Measurements from ENCODE around the gene CFAP74. TPM values are rescaled to one million over a fixed set of nuclear protein-coding genes. Genes with fewer than 3 reads are reported as not detected.

The CFAP74 gene
- total RNA-seq, 8 experiments from 2014 or later, result 0.22 to 3.7 (median 0.46) TPM; not detected in 1

DNA sequence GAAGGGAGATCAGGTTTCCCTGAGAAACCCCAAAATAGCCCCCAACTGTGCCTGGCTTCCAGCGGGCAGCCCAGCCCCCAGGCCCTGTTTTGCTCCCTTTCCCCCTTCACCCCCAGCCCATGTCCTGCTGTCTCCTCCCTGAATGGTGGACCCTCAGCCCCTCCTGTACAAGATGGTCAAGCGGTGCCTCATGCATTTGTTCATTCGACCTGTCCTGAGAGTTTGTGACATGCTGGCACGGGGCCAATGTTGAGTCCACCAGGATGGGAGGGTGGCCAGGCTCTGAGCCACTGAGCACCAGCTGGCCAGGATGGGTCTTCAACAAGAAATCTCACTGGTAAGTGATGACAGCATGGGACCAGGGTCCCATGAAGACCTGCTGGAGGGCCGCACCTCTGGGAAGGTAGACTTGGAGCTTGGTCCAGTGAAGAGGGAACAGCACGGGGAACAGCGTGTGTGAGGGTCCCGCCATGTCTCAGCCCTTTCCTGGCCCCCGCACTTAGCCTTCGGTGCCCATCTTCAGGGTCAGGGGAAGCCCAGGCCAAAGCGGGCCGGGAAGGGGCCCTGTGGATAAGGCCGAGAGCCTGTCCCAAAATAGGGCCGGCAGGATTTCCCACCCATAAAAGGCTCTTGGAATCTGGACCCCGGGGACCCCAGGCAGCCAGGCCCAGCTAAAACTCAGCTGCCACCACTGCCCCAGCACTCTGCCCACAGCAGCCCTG is 88.5 kb downstream of the CFAP74 start, which contains the start of gene CALML6:
TSS of gene CALML6 (plus strand) at position 290 of the 722 bp plus-strand sequence. CDS start at position 311, 21 bp downstream.
- H3K4me3 ChIP-seq, result no peak within 1 kb of the TSS
- in situ Hi-C loops (cut with MboI; ENCODE audit: low pct_unique_long_range_greater_than_20kb in 2 of 9, low sequenced_read_pairs in 9 of 9, unreplicated experiment in 9 of 9), result loop anchor here in 1 of 9 experiments (25.0 kb wide), 1 partner anchor 153 kb away; no protein-coding TSS in a partner anchor
- peak within 1 kb of the TSS in 1 of 2 donors; percentile 13 for H3K27ac ChIP-seq
- peaks cover 9 to 27% of the 10 kb centered on the region in 2 donors for H3K4me1 ChIP-seq (replicated peaks in 1 of 2)
- 81 to 93% (median 90%) methylated on average over 2 to 10 of the region's 15 CpGs; no CpG with 5 or more reads in 5 of the 10 experiments for WGBS, 10 experiments
- ATAC-seq (replicated peaks in 6 of 8), result no peak

DNA sequence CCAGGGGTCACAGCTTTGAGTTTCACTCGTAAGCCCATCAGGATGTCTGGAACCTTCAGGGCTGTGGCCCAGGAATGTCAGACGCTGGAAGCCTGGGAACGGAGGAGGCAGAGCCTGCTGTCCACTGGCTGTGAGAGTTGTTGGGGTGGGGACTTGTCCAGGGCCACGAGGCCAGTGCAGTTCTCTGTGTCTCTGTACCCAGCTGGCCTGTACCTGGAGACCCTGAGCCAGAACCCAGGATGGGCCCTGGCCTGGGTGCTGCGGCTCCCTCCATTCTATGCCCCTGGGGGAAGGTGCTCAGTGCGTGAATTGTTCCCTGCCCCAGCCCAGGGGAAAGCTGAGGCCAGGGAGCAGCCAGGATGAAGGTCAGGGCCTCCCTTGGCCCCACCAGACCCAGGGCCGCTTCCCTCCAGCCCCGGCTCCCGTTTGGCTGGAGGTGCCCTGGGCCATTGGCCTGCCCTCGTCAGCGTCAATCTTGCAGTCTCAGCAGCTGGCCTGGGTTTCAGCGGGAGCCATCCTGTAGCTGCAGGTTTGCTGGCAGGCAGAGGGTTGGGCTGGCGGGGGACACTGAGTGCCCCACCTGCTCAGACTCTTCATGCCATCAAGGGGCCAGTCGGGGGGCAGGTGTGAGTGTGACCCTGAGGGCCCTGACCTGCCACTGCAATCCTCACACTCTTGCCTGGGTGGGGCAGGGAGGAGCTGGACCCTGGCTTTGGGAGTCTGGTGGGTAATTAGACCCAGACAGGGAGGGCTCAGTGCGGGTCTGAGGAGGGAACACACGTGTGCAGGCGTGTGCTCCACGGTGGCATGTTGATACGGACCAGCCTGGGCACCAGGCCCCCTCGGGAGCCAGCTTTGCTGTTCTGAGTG is 89.2 kb downstream of the CFAP74 start:
- H3K27ac ChIP-seq, result peak overlapping the region in 1 of 2 donors; percentile 13
- peaks cover 9 to 26% of the 10 kb centered on the region in 2 donors for H3K4me1 ChIP-seq (replicated peaks in 1 of 2)
- no peak for ATAC-seq (replicated peaks in 6 of 8)
- in situ Hi-C loops (cut with MboI; ENCODE audit: low pct_unique_long_range_greater_than_20kb in 2 of 9, low sequenced_read_pairs in 9 of 9, unreplicated experiment in 9 of 9), result loop anchor here in 1 of 9 experiments (25.0 kb wide), 1 partner anchor 152 kb away; no protein-coding TSS in a partner anchor
- H3K4me3 ChIP-seq, result no peak overlapping the region
- 42 to 92% (median 55%) methylated on average over 2 to 5 of the region's 20 CpGs; no CpG with 5 or more reads in 4 of the 10 experiments for WGBS, 10 experiments

DNA sequence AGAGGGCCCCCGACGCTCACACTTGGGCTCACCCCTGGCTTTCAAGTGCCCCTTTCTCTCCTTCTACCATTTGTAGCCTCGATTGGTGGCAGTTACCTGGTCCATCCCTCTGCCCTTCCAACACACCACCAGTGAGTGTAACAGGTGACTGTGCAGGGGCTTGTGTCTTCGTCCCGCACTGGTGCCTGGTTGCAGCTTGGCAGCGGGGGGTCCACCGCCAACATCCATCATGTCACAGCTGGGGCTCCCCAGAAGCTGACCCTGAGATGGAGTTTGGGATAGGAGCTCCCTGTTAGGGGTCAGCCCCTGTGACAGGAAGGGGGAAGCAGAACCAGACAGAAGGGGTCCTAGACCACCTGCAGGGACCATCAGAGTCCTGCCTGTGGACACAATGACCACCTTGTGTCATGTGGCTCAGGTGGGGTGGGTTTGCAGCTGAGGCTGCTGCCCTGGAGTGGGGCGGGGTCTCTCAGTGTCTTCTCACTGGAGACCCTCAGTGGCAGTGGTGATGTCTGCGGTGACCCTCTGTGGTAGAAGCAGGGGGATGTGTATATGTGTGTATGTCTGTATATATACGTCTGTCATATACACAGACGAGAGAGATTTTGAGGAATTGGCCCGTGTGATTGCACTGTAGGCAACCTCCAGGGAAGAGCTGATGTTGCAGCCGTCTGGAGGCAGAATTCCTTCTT is 92.1 kb downstream of the CFAP74 start:
- ATAC-seq (replicated peaks in 6 of 8), result no peak
- Histone ChIP-seq H3K4me1 (replicated peaks in 1 of 2) (peaks cover 22 to 36% of the 10 kb centered on the region in 2 donors), H3K4me3 (no peak overlapping the region), H3K27ac (no peak overlapping the region)
- in situ Hi-C loops (cut with MboI; ENCODE audit: low pct_unique_long_range_greater_than_20kb in 2 of 9, low sequenced_read_pairs in 9 of 9, unreplicated experiment in 9 of 9), result loop anchor here in 1 of 9 experiments (25.0 kb wide), 1 partner anchor 149 kb away; no protein-coding TSS in a partner anchor
- WGBS, 10 experiments, result 50 to 100% (median 83%) methylated on average over 1 to 9 of the region's 13 CpGs; no CpG with 5 or more reads in 1 of the 10 experiments

DNA sequence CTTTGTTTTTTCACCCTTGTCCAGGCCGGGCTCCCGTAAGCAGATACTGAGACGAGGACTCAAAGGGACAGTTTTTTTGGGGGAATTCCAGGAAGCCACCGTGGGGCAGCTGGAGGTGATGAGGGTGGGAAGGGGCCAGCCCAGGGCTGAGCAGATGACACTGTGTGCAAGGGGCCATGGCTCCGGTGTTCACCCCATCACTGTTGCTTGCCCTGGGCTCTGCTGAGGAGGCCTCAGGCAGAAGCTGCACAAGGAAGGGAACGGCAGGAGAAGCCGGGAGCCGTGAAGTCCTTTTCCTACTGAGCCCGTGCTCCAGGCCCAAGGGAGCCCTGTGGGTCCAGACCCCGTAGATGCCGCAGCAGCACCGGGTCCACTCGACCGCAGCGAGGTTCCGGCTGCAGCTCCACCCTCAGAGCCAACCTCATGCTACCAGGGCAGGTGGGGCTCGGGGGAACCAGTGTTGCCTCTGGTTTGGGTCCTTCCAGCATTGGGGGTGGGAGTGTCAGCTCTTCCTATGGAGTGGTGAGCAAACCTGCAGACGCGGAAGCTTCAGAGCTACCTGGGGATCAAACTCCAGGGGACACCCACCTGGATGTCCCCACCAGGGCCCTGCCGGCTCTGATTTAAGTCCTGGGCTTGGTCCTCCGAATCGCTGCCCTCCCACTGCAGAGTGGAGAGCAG is 92.8 kb downstream of the CFAP74 start:
- ATAC-seq (replicated peaks in 6 of 8), result no peak
- Histone ChIP-seq H3K27ac (no peak overlapping the region), H3K4me1 (replicated peaks in 1 of 2) (peaks cover 29 to 41% of the 10 kb centered on the region in 2 donors), H3K4me3 (no peak overlapping the region)
- in situ Hi-C loops (cut with MboI; ENCODE audit: low pct_unique_long_range_greater_than_20kb in 2 of 9, low sequenced_read_pairs in 9 of 9, unreplicated experiment in 9 of 9), result loop anchor here in 1 of 9 experiments (25.0 kb wide), 1 partner anchor 148 kb away; no protein-coding TSS in a partner anchor
- WGBS, 10 experiments, result 60 to 100% (median 87%) methylated on average over 2 to 9 of the region's 22 CpGs; no CpG with 5 or more reads in 2 of the 10 experiments

DNA sequence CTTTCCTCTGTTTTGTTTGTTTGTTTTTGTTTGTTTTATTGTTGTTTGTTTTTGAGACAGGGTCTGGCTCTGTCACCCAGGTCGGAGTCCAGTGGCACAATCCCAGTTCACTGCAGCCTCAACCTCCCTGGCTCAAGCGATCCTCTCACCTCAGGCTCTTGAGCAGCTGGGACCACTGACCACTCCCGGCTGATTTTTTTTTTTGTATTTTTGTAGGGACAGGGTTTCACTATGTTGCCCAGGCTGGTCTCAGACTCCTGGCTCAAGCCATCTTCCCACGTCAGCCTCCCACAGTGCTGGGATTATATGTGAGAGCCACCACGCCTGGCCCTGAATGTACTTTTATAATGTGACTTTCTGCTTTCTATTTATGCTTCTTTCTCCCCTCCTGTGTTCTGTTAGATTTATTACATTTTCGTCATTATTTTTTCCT is 93.5 kb downstream of the CFAP74 start:
- no peak for ATAC-seq (replicated peaks in 6 of 8)
- 63 to 100% (median 92%) methylated on average over 2 to 6 of the region's 6 CpGs; no CpG with 5 or more reads in 1 of the 10 experiments for WGBS, 10 experiments
- Histone ChIP-seq H3K4me3 (no peak overlapping the region), H3K27ac (no peak overlapping the region), H3K4me1 (replicated peaks in 1 of 2) (peaks cover 30 to 41% of the 10 kb centered on the region in 2 donors)
- in situ Hi-C loops (cut with MboI; ENCODE audit: low pct_unique_long_range_greater_than_20kb in 2 of 9, low sequenced_read_pairs in 9 of 9, unreplicated experiment in 9 of 9), result loop anchor here in 1 of 9 experiments (25.0 kb wide), 1 partner anchor 148 kb away; no protein-coding TSS in a partner anchor

GRCh38 chr1:1908506-1908791 is 95.1 kb downstream of the CFAP74 start:
- Histone ChIP-seq H3K4me1 (replicated peaks in 1 of 2) (peaks cover 27 to 31% of the 10 kb centered on the region in 2 donors), H3K4me3 (peak overlapping the region; percentile 35 to 57 (median 49)), H3K27ac (peak overlapping the region; percentile 29 to 78)
- WGBS, 10 experiments, result 0 to 88% methylated on average over 3 of the region's 21 CpGs; no CpG with 5 or more reads in 8 of the 10 experiments
- no peak for ATAC-seq (replicated peaks in 6 of 8)
- in situ Hi-C loops (cut with MboI; ENCODE audit: low pct_unique_long_range_greater_than_20kb in 2 of 9, low sequenced_read_pairs in 9 of 9, unreplicated experiment in 9 of 9), result loop anchor here in 1 of 9 experiments (25.0 kb wide), 1 partner anchor 146 kb away; no protein-coding TSS in a partner anchor

- ATAC-seq (replicated peaks in 6 of 8), result peak in 7 of 8 experiments; percentile 2 to 46 (median 10)
- Histone ChIP-seq H3K4me1 (replicated peaks in 1 of 2) (peaks cover 27 to 31% of the 10 kb centered on the region in 2 donors), H3K27ac (peak overlapping the region; percentile 68 to 82), H3K4me3 (no peak overlapping the region)
- in situ Hi-C loops (cut with MboI; ENCODE audit: low pct_unique_long_range_greater_than_20kb in 2 of 9, low sequenced_read_pairs in 9 of 9, unreplicated experiment in 9 of 9), result loop anchor here in 1 of 9 experiments (25.0 kb wide), 1 partner anchor 145 kb away; no protein-coding TSS in a partner anchor
- 100% methylated on average over 1 of the region's 8 CpGs; no CpG with 5 or more reads in 8 of the 10 experiments for WGBS, 10 experiments
Measured at GRCh38 chr1:1907098-1907736, 96.4 kb downstream of the CFAP74 start.

DNA sequence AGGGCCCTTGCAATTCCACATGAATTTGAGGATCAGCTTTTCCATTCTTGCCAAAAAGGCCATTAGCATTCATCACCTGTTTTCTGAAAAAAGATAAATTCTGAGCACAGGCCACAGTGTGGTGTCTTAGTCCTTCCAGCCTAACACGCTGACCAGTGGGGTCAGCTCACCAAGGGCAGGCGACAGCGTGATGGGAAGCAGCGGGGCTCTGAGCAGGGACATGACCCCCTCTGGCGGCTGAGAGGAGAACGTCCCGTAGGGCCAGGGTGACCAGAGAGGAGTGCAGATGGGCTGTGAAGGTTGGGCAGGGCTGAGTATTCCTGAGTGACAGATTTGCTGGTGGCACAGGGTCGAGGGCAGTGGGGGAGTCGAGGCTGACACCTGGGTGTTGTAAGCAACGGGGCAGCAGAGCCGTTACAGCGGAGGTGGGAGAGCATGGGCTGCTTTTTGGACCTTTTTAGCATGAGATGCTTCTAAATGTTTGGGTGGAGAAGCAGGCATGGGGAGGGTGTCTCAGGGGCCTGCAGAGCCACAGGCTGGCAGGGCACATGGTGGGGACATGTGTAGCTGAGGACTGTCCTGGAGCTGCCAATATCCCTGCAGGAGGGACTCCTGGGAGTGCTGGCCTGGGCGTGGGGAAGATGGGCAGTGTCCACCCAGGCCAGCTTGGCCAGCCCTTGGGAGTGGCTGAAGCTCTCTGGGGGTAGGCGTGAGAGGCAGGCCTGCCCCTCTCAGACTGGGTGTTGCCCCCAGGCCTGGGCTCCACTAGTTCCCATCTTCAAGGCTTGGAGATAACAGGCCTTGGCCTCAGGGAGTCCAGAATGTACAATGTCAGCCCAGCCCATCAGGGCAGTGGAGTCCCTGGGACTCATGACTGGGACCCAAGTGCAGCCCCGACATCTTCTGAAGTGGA is 97.1 kb downstream of the CFAP74 start:
- in situ Hi-C loops (cut with MboI; ENCODE audit: low pct_unique_long_range_greater_than_20kb in 2 of 9, low sequenced_read_pairs in 9 of 9, unreplicated experiment in 9 of 9), result loop anchor here in 1 of 9 experiments (25.0 kb wide), 1 partner anchor 144 kb away; no protein-coding TSS in a partner anchor
- WGBS, 10 experiments, result 0 to 19% (median 8%) methylated on average over 5 to 10 of the region's 15 CpGs; no CpG with 5 or more reads in 3 of the 10 experiments
- peak; percentile 62 to 86 (median 76) for ATAC-seq (replicated peaks in 6 of 8)
- peak overlapping the region; percentile 68 to 82 for H3K27ac ChIP-seq
- H3K4me3 ChIP-seq, result no peak overlapping the region
- H3K4me1 ChIP-seq (replicated peaks in 1 of 2), result peaks cover 27 to 31% of the 10 kb centered on the region in 2 donors

GRCh38 chr1:1903224-1903623 is 100.4 kb downstream of the CFAP74 start:
- in situ Hi-C loops (cut with MboI; ENCODE audit: low pct_unique_long_range_greater_than_20kb in 2 of 9, low sequenced_read_pairs in 9 of 9, unreplicated experiment in 9 of 9), result loop anchor here in 1 of 9 experiments (25.0 kb wide), 1 partner anchor 141 kb away; no protein-coding TSS in a partner anchor
- ATAC-seq (replicated peaks in 6 of 8), result no peak
- H3K27ac ChIP-seq, result no peak overlapping the region
- WGBS, 10 experiments, result 78 to 100% (median 89%) methylated on average over 2 to 12 of the region's 12 CpGs; no CpG with 5 or more reads in 2 of the 10 experiments
- no peak overlapping the region for H3K4me3 ChIP-seq
- H3K4me1 ChIP-seq (replicated peaks in 1 of 2), result peaks cover 23 to 25% of the 10 kb centered on the region in 2 donors

- no peak overlapping the region for H3K4me3 ChIP-seq
- WGBS, 10 experiments, result 96 to 100% methylated on average over 1 to 5 of the region's 13 CpGs; no CpG with 5 or more reads in 8 of the 10 experiments
- no peak for ATAC-seq (replicated peaks in 6 of 8)
- H3K4me1 ChIP-seq (replicated peaks in 1 of 2), result peaks cover 11 to 13% of the 10 kb centered on the region in 2 donors
- in situ Hi-C loops (cut with MboI; ENCODE audit: low pct_unique_long_range_greater_than_20kb in 2 of 9, low sequenced_read_pairs in 9 of 9, unreplicated experiment in 9 of 9), result loop anchor here in 1 of 9 experiments (25.0 kb wide), 1 partner anchor 139 kb away; no protein-coding TSS in a partner anchor
- H3K27ac ChIP-seq, result no peak overlapping the region
Measured at GRCh38 chr1:1901641-1902294, 101.8 kb downstream of the CFAP74 start.

All from motor neuron (in vitro differentiated cells).